Right renal cortex interstitium (tissue), 3 donors: ENCODE measurements around the gene USP53. TPM values are rescaled to one million over a fixed set of nuclear protein-coding genes. Genes with fewer than 3 reads are reported as not detected.
"Not testable (repeated sequence)": the region's sequence is repeated elsewhere in the genome, so short reads cannot be mapped to it uniquely, and the experiment has no call there.

Experiments
- DNase-seq, 3 donors: peaks; one replicate each; pipeline ENCODE4 v3.0.0-alpha.2; 2013; ENCODE audit warnings: low read depth in 3 of 3, low spot score in 2 of 3
- polyA plus RNA-seq, 3 donors: library from polyadenylated mRNA; unstranded; fragments of 120-200 nt; gene quantifications; one replicate each; pipeline ENCODE4 v1.2.1, GENCODE V29; 2013; ENCODE audit not compliant: insufficient read length in 3 of 3

Gene USP53
- polyA plus RNA-seq, 3 donors = 40.5 to 41.0 (median 40.8) TPM

DNA sequence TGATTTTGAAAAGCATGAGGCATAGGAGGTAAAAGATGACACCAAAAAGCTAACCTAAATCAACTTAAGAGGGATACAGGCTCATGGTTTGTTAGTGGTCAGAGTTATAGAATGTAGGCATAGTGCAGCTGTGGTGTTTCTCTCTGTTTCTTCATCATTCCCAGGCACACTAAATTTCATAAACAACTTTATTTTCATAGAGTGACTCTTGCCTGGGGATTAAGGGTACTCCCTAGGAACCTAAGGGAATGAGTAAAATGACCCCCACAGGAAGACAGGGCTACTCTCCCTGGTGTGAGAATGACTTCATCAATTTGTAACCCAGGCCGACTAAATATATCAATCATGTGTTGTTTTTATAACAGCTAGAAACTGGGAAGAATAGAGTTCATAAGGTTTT is 98.3 kb downstream of the USP53 start:
- no peak for DNase-seq

DNA sequence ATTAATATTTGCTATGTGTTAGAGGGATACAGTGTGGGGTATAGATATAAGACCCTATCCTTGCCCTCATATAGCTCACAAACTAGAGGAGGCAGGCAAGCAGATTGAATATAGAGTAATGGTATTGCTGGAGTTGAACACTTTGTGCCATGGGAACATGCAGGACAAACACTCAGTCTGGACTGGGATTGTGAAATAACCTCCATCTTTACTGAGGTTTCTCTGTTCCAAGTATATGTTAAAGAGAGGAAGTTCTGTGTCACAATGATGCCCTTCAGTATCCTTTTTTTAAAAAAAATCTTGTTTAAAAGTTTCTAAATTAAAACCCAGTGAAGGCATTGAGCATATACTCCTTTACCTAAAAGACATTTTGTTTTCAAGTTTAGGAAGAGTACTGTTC is 100.7 kb downstream of the USP53 start:
- no peak for DNase-seq

- DNase-seq = peak in 1 of 3 donors; percentile 40
Observed at GRCh38 chr4:119314356-119314755, 101.8 kb downstream of the USP53 start.

DNA sequence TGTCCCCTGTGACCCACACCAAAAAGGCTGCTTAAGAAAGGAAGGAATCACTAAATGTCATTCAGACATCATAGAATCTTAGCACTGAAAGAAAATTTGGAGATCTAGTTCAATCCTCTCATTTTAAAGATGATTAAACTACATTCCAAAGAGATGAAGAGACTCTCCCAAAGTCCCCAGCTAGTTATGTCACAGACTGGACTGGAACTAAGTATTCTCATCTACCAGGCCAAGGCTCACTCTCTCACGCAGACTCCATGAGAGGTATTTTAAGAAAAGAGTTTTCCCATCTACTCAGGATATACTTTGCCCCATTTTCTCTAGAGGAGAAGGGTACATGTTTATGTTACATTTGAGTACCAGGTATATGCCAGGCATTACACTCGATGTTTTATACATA is 102.5 kb downstream of the USP53 start:
- DNase-seq = no peak

DNA sequence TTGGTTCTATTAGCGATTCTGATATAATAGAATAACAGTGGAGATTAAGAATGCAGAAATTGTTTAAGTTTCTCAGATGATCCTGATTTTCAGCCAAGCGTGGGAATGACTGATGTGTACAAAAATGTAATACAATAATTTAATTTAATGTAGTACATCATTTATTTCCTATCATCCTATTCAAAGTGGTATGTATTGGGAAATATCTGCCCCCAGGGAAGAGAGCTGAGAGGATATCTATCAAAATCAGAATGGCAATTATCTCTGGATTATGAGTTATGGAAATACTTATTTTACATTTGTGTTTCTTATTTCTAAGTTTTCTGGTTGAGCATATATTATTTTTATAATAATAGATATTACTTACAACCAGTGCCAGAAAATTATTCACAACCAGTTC is 105.5 kb downstream of the USP53 start:
- no peak for DNase-seq

DNA sequence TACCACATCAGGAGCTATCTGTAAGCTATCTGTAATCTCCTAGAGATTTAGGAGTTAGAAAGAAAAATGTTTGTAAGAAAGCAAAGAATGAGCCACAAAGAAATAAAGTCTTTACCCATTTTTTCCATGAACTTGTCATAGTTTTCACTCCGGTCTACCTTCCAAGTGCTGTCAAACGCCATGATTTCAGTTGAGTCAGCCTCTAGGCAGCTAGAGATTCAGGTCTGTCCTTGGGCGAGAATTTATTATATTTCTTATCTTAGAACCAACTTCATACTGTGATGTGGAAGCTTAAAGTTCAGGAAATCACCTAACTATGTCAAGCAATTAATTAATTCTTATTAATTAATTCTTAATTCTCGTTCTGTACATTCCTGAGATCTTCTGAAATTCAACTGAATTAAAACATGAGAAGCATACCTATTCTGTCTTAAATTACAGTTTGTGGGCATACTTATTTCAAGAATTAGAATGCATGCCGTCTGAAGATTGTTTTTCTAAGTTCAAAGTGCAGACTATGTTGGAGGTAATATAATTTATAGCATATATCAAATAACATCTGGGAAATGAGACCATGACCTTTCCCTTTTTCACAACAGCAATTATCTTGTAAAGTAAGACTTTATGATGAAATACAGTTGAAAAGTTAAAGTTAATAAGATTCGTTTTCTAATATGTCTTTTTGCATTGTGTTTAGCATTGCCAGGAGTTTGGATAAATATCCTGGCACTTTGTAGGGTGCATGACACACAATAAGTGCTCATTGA is 109.6 kb downstream of the USP53 start, which contains the start of gene FABP2:
FABP2 (minus strand) TSS at position 218 of the 767 bp plus-strand sequence; CDS start at position 182, 36 bp downstream.
- DNase-seq = no peak

GRCh38 chr4:119328695-119329094 is 116.2 kb downstream of the USP53 start:
- no peak for DNase-seq

GRCh38 chr4:119329835-119330620 is 117.5 kb downstream of the USP53 start:
- no peak for DNase-seq

DNA sequence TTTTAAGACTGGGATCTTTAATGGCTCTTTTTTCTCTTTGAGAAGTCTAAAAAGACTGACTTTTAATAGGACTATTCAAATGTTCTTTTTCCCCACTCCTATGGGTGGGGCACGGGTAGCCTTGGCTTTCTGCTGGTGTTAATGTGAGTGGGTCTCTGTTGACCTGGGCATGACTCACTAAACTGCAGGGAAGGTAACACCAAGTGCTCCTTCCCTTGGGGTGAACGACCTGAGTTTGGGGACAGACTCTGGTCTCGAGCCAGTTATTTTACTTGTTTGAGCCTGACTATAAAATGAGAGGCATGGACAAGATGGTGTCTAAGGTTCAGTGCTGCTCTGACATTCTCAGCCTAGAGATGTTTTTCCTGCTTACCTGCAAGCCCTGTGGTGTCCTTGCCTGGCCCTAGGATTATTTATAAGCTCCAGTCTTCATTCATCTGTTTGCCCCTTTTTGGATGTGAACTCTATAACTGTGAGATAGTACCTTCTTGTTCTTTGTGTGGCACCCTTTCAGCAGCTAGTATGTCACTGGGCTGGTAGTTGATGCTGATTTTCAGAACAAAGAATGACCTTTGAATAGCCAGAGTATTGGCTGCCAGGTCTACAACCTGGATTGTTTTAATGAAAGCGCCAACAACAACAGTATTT is 123.9 kb downstream of the USP53 start:
- not testable (repeated sequence) for DNase-seq

GRCh38 chr4:119337010-119337409 is 124.5 kb downstream of the USP53 start:
- no peak for DNase-seq

GRCh38 chr4:119339895-119340294 is 127.4 kb downstream of the USP53 start:
- not testable (repeated sequence) for DNase-seq

DNA sequence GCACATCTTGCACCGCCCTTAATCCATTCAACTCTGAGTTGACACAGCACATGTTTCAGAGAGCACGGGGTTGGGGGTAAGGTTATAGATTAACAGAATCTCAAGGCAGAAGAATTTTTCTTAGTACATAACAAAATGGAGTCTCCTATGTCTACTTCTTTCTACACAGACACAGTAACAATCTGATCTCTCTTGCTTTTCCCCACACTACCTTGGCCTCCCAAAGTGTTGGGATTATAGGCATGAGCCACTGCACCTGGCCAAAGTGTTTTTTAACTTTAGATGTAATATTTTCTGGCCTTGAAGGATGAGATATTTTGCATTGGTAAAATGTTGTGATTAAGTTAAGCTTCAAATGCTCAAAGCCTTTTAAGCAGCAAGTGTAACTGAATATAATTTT is 130.8 kb downstream of the USP53 start:
- DNase-seq = not testable (repeated sequence)

Other genes with a start within 250 kb of the USP53 start
- gene MYOZ2, start 76.9 kb upstream of the USP53 start, polyA plus RNA-seq = under 1 TPM; 0.31 to 0.55 (median 0.53) TPM
- 1 to 10 TPM in 2 of 3 donors, under 1 TPM in 1; 0.85 to 1.5 (median 1.1) TPM for gene FABP2, start 109.4 kb downstream of the USP53 start, polyA plus RNA-seq